Natural killer cell (primary cell): Measurements from ENCODE around the gene OR11H6. TPM values are rescaled to one million over a fixed set of nuclear protein-coding genes. Genes with fewer than 3 reads are reported as not detected.
"Not testable (repeated sequence)": the region's sequence is repeated elsewhere in the genome, so short reads cannot be mapped to it uniquely, and the experiment has no call there.

Source experiments
- ATAC-seq, 3 donors: fragments of 150-1000 bp in 2 of 3; fragments of 200-7000 bp in 1 of 3; cut with Tn5 transposase; 1 replicate in 1 of 3; 2 replicates in 2 of 3; pipeline ENCODE4 v1.10.0; 2021; ENCODE audit warnings: mild to moderate bottlenecking in 2 of 3, moderate library complexity in 2 of 3
- DNase-seq, 2 donors: peaks; one replicate each; pipeline versions ENCODE4 v3.0.0 to v3.0.0-alpha.2; 2013 to 2021; ENCODE audit warnings: mixed read lengths in 1 of 2
- H3K27ac ChIP-seq: one replicate; pipeline ENCODE4 v1.5.1; 2013; ENCODE audit warnings: mild to moderate bottlenecking, low read length
- H3K27me3 ChIP-seq: one replicate; pipeline ENCODE4 v1.6.1; 2013; ENCODE audit warnings: low read length; ENCODE audit not compliant: control insufficient read depth, insufficient read depth
- H3K36me3 ChIP-seq: one replicate; pipeline ENCODE4 v1.6.1; 2013; ENCODE audit warnings: low read length; ENCODE audit not compliant: control insufficient read depth, insufficient read depth
- H3K4me1 ChIP-seq: one replicate; pipeline ENCODE4 v1.6.1; 2013; ENCODE audit warnings: low read length; ENCODE audit not compliant: control insufficient read depth, insufficient read depth
- H3K4me3 ChIP-seq: one replicate; pipeline ENCODE4 v1.5.1; 2013; ENCODE audit warnings: low read length
- H3K9me3 ChIP-seq: one replicate; pipeline ENCODE4 v1.6.1; 2013; ENCODE audit warnings: low read length; ENCODE audit not compliant: control insufficient read depth, insufficient read depth
- H3K27ac Mint-ChIP-seq, 2 donors: one replicate each; pipeline ENCODE4 v1.8.0; 2022; ENCODE audit warnings: mild to moderate bottlenecking in 2 of 2, mixed read lengths in 2 of 2, moderate library complexity in 1 of 2
- H3K27me3 Mint-ChIP-seq, 2 donors: one replicate each; pipeline ENCODE4 v1.8.0; 2022; ENCODE audit warnings: low read depth in 2 of 2, mixed read lengths in 2 of 2
- H3K36me3 Mint-ChIP-seq: one replicate; pipeline ENCODE4 v1.8.0; 2022; ENCODE audit warnings: mixed read lengths
- H3K4me1 Mint-ChIP-seq, 2 donors: one replicate each; pipeline ENCODE4 v1.8.0; 2022; ENCODE audit warnings: mixed read lengths in 2 of 2
- H3K4me3 Mint-ChIP-seq: one replicate; pipeline ENCODE4 v1.8.0; 2022; ENCODE audit warnings: mild to moderate bottlenecking, moderate library complexity, mixed read lengths
- H3K9me3 Mint-ChIP-seq, 2 donors: one replicate each; pipeline ENCODE4 v1.8.0; 2022; ENCODE audit warnings: mixed read lengths in 2 of 2
- CTCF ChIP-seq: fragments of 200-600 bp; IDR thresholded peaks from one replicate; pipeline ENCODE4 v1.8.0; 2022; ENCODE audit warnings: antibody characterized with exemption
- WGBS: methylation state at CpG from one replicate; pipeline ENCODE4 v1.1.7; 2013; ENCODE audit warnings: missing lambda C conversion rate; ENCODE audit not compliant: insufficient coverage; 5-methylcytosine and 5-hydroxymethylcytosine counted together
- intact Hi-C: fragments of 100-400 bp; cut with micrococcal nuclease; formaldehyde crosslinking; loops from one replicate; pipeline ENCODE4 v1.14.2; 2022
- total RNA-seq, 4 donors: library from RNA; stranded (reverse); fragments of 120-200 nt in 1 of 4; gene quantifications; one replicate each; pipeline versions ENCODE4 v1.2.3 to v1.2.4, GENCODE V29; 2013 to 2022

OR11H6 gene
- total RNA-seq, 3 donors from 2014 or later (not counting 1 experiment from before 2014, with no cell fraction given), result not detected

DNA sequence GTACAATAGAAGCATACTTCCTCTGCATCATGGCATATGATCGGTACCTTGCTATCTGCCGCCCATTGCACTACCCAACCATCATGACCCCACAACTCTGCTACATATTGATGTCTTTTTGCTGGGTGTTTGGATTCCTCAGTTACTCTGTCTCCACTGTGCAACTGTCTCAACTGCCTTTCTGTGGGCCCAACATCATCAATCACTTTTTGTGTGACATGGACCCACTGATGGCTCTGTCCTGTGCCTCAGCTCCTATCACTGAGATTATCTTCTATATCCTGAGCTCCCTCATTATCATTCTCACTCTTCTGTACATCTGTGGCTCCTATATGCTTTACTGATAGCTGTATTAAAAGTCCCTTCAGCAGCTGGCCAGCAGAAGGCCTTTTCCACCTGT is 13.9 kb upstream of the OR11H6 start:
- H3K36me3 ChIP-seq, result no peaks in the 10 kb centered on the region
- Mint-ChIP-seq H3K4me1 (no peaks in the 10 kb centered on the region), H3K27ac (no peak overlapping the region), H3K9me3 (peaks cover 0 to 7% of the 10 kb centered on the region in 2 donors), H3K27me3 (peaks cover 0 to 8% of the 10 kb centered on the region in 2 donors), H3K36me3 (no peaks in the 10 kb centered on the region), H3K4me3 (no peak overlapping the region)
- intact Hi-C loops, result no loop called here
- WGBS, result 100% methylated on average over 2 of the region's 2 CpGs
- ATAC-seq (no peak), DNase-seq (no peak)
- TF ChIP-seq CTCF, result no peak
- no peaks in the 10 kb centered on the region for H3K4me1 ChIP-seq
- H3K27me3 ChIP-seq, result no peaks in the 10 kb centered on the region
- H3K4me3 ChIP-seq, result no peak overlapping the region
- no peak overlapping the region for H3K27ac ChIP-seq
- H3K9me3 ChIP-seq, result no peaks in the 10 kb centered on the region

DNA sequence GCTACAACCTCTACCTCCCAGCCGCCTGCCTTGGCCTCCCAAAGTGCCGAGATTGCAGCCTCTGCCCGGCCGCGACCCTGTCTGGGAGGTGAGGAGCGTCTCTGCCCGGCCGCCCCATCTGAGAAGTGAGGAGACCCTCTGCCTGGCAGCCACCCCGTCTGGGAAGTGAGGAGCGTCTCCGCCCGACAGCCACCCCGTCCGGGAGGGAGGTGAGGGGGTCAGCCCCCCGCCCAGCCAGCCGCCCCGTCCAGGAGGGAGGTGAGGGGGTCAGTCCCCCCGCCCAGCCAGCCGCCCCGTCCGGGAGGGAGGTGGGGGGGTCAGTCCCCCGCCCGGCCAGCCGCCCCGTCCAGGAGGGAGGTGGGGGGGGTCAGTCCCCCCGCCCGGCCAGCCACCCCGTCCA is 11.1 kb upstream of the OR11H6 start:
- H3K27ac Mint-ChIP-seq, H3K36me3 Mint-ChIP-seq, ATAC-seq, intact Hi-C loops, H3K4me1 ChIP-seq, H3K9me3 Mint-ChIP-seq, H3K4me1 Mint-ChIP-seq, H3K27me3 Mint-ChIP-seq, H3K36me3 ChIP-seq, H3K4me3 ChIP-seq, H3K4me3 Mint-ChIP-seq, DNase-seq, H3K27me3 ChIP-seq, H3K27ac ChIP-seq, H3K9me3 ChIP-seq: not testable (repeated sequence)
- WGBS, result 95% methylated on average over 13 of the region's 28 CpGs

DNA sequence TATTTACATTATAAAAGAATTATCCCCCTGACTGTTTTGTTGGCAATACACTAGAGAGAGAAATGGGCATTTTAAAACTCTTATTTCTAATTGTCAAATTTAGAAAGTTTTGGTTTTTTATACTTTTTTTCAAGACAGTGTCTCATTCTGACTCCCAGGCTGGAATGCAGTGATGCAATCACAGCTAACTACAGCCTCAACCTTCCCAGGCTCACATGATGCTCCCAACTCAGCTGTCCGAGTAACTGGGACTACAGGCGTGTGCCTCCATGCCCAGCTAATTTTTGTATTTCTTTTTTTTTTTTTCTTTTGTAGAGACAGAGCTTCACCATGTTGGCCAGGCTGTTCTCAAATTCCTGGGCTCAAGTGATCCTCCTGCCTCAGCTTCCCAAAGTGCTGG is 8.3 kb upstream of the OR11H6 start:
- H3K4me1 ChIP-seq, result no peaks in the 10 kb centered on the region
- Mint-ChIP-seq H3K4me3 (no peak overlapping the region), H3K4me1 (no peaks in the 10 kb centered on the region), H3K27me3 (no peaks in the 10 kb centered on the region), H3K36me3 (no peaks in the 10 kb centered on the region), H3K27ac (no peak overlapping the region), H3K9me3 (peaks cover 0 to 7% of the 10 kb centered on the region in 2 donors)
- ATAC-seq, result no peak
- DNase-seq, result no peak
- intact Hi-C loops, result no loop called here
- no peaks in the 10 kb centered on the region for H3K27me3 ChIP-seq
- TF ChIP-seq CTCF, result no peak
- H3K27ac ChIP-seq, result no peak overlapping the region
- WGBS, result 92% methylated on average over 2 of the region's 2 CpGs
- no peaks in the 10 kb centered on the region for H3K36me3 ChIP-seq
- H3K4me3 ChIP-seq, result no peak overlapping the region
- H3K9me3 ChIP-seq, result no peaks in the 10 kb centered on the region

DNA sequence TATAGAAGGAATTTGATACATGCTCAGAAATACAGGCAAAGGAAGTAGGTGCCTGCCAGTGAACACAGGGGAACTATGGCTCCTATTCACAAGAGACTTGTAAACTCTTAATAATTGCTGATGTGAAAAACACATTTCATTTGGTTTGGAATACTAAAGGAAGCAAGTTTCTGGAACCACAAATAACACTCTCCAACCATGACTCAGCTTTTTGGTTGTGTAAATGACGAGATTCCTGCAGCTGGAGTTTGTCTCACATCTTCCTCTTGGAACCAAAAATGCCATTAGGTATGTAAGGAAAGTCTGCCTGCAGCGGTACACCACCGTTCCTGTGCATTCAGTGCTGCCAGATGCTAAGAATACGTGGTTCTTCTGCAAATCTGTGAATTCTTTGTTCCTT is 4.5 kb upstream of the OR11H6 start:
- no peak for DNase-seq
- WGBS, result 47% methylated on average over 4 of the region's 4 CpGs
- intact Hi-C loops, result no loop called here
- Mint-ChIP-seq H3K27me3 (no peaks in the 10 kb centered on the region), H3K9me3 (no peaks in the 10 kb centered on the region), H3K36me3 (no peaks in the 10 kb centered on the region), H3K27ac (no peak overlapping the region), H3K4me3 (no peak overlapping the region), H3K4me1 (no peaks in the 10 kb centered on the region)
- no peak overlapping the region for H3K4me3 ChIP-seq
- no peaks in the 10 kb centered on the region for H3K36me3 ChIP-seq
- no peak overlapping the region for H3K27ac ChIP-seq
- H3K9me3 ChIP-seq, result no peaks in the 10 kb centered on the region
- no peaks in the 10 kb centered on the region for H3K4me1 ChIP-seq
- no peaks in the 10 kb centered on the region for H3K27me3 ChIP-seq
- TF ChIP-seq CTCF, result no peak
- ATAC-seq, result no peak
